Pancreas (tissue), 10 donors: ENCODE data around the gene AUTS2. TPM values are rescaled to one million over a fixed set of nuclear protein-coding genes. Genes with fewer than 3 reads are reported as not detected.

Experiments used
- ATAC-seq, 4 donors: fragments of 200-7000 bp; cut with Tn5 transposase; one replicate each; pipeline versions ENCODE4 v1.8.0 to v1.9.1; 2020; ENCODE audit warnings: mild to moderate bottlenecking in 4 of 4, moderate library complexity in 4 of 4
- DNase-seq, 6 donors: peaks; one replicate each; pipeline ENCODE4 v3.0.0-alpha.2; 2020
- FAIRE-seq: peaks from 2 replicates; lab custom pipeline; 2012; peaks lifted over from hg19 to GRCh38; lab: Jason Lieb, UNC
- H3K27ac ChIP-seq, 4 donors: fragments of 200-600 bp; sonication (generic); 1 replicate in 3 of 4; 2 replicates in 1 of 4; pipeline versions ENCODE4 v1.5.0 to v1.8.0; 2020
- H3K27me3 ChIP-seq, 4 donors: fragments of 200-600 bp; one replicate each; pipeline ENCODE4 v1.8.0; 2021
- H3K36me3 ChIP-seq, 3 donors: fragments of 200-600 bp; sonication (generic) in 1 of 3; one replicate each; pipeline versions ENCODE4 v1.5.0 to v1.8.0; 2020 to 2021
- H3K4me1 ChIP-seq, 3 donors: fragments of 200-600 bp; one replicate each; pipeline ENCODE4 v1.8.0; 2021
- H3K4me3 ChIP-seq, 4 donors: fragments of 200-600 bp; sonication (generic) in 2 of 4; one replicate each; pipeline versions ENCODE4 v1.5.0 to v1.8.0; 2020 to 2021
- H3K9me3 ChIP-seq, 4 donors: fragments of 200-600 bp; one replicate each; pipeline ENCODE4 v1.8.0; 2021
- CTCF ChIP-seq, 4 donors: fragments of 200-600 bp; sonication (generic) in 3 of 4; IDR thresholded peaks; one replicate each; pipeline versions ENCODE4 v1.5.0 to v1.8.0; 2021; ENCODE audit warnings: antibody characterized with exemption in 4 of 4
- WGBS, 2 donors: extraction: QIAGEN DNeasy Blood & Tissue Kit; methylation state at CpG; one replicate each; pipeline ENCODE4 v1.1.7; 2013; 5-methylcytosine and 5-hydroxymethylcytosine counted together
- intact Hi-C, 3 donors: fragments of 100-400 bp; cut with DNase I; formaldehyde crosslinking; loops; one replicate each; pipeline versions ENCODE4 v1.11.1 to v1.14.2; 2022
- polyA plus RNA-seq, 2 donors: library from polyadenylated mRNA; stranded (reverse); fragments of 200-250 nt; gene quantifications; one replicate each; pipeline ENCODE4 v1.2.3, GENCODE V29; 2013
- total RNA-seq, 6 donors: library from RNA; stranded (reverse); fragmentation: NEBNext Ultra II Directional in 4 of 6; extraction: Animal tissue kit (Norgen Biotek cat#: 25700) in 4 of 6; gene quantifications; one replicate each; pipeline versions ENCODE4 v1.2.1 to v1.2.4, GENCODE V29; 2021 to 2023
- donor health status: healthy with polysubstance abuse.
- donor health status: DM: no; HTN: no; CAD: no; lungs with moderate emphysema.
- donor health status: DM: no; HTN: no; CAD: no.
- donor health status: control.
- donor health status: control.
- donor health status: Bipolar disorder and iron deficiency.
- donor health status: DM: yes; HTN: yes; CAD: no.
- donor health status: DM: no; HTN: no; CAD: no.
- donor health status: DM: no; HTN: no; CAD: no.
- donor health status: DM: yes; HTN: yes; CAD: no.

Gene AUTS2
- total and polyA plus RNA-seq, 8 donors = 5.8 to 16.8 (median 9.9) TPM

DNA sequence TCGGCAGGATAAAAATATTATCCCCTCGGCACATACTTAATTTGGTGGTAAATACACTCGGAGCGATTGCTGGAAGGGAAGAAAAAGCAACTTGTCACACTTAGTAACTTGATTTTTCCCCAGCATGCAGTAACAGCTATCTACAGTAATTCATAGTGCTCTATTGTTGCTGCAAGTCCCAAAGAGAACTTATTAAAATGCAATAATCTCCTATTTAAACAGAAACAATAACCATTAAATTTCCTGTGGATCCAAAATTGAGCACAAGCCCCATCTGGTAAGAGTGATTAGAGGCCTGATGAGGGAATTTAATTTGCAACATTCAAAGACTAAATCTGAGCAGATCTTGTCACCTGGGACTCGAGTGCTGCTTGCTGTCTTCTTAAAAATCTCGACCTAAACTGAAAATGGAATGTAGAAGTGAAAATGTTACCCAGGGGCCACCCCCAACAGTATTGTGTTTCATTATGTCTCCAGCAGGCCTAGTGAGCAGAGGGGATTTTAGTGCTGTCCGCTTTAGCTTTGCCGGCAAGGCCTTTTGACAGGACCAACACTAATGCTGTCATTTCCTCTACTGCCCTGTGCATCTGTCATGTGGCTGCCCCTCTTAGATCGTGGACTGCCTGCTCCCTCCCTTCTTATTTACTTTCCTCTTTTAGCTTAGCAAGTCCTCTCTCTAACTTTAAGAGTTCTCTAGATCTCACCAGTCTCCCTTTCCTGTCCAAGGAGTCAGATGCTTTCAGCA is 639.7 kb downstream of the AUTS2 start:
- 71 to 73% methylated on average over 9 of the region's 9 CpGs for WGBS, 2 donors
- H3K4me1 ChIP-seq = no peaks in the 10 kb centered on the region
- no peak overlapping the region for H3K27ac ChIP-seq
- no peak for FAIRE-seq
- no peaks in the 10 kb centered on the region for H3K27me3 ChIP-seq
- no peak for TF ChIP-seq CTCF (IDR thresholded peaks at IDR 0.05)
- no peaks in the 10 kb centered on the region for H3K36me3 ChIP-seq
- H3K9me3 ChIP-seq = no peaks in the 10 kb centered on the region
- no peak for DNase-seq
- ATAC-seq = no peak
- H3K4me3 ChIP-seq = no peak overlapping the region
- intact Hi-C loops = no loop called here

DNA sequence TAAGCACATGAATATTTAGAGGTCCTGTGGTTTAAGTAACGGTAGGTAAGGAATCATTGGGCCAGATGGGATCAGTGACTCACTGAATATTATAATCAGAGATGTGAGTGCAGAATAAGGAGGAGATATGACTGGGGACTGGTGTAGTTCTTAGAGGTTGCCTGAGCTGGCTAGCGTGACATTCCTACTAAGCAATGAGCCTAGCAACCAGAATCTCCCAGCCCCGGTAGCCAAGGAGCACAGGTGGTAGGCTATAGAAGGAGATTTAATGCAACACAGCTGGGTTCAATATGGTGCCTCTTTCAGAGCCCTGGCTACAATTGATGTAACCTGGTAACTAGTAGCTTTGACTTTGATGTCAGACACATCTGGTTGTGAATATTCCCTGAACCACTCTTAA is 641.6 kb downstream of the AUTS2 start:
- no peak for ATAC-seq
- Histone ChIP-seq H3K27ac (no peak overlapping the region), H3K27me3 (no peaks in the 10 kb centered on the region), H3K4me3 (no peak overlapping the region), H3K4me1 (no peaks in the 10 kb centered on the region), H3K9me3 (no peaks in the 10 kb centered on the region), H3K36me3 (no peaks in the 10 kb centered on the region)
- intact Hi-C loops = no loop called here
- 92 to 97% methylated on average over 3 of the region's 3 CpGs for WGBS, 2 donors
- DNase-seq = no peak
- no peak for FAIRE-seq
- TF ChIP-seq CTCF (IDR thresholded peaks at IDR 0.05) = no peak

GRCh38 chr7:70240873-70241272 is 642.6 kb downstream of the AUTS2 start:
- H3K4me3 ChIP-seq = no peak overlapping the region
- no peak for TF ChIP-seq CTCF (IDR thresholded peaks at IDR 0.05)
- WGBS, 2 donors = 86 to 93% methylated on average over 2 of the region's 2 CpGs
- ATAC-seq (no peak), DNase-seq (no peak), FAIRE-seq (no peak)
- no peaks in the 10 kb centered on the region for H3K4me1 ChIP-seq
- H3K9me3 ChIP-seq = no peaks in the 10 kb centered on the region
- intact Hi-C loops = no loop called here
- no peaks in the 10 kb centered on the region for H3K27me3 ChIP-seq
- H3K27ac ChIP-seq = no peak overlapping the region
- H3K36me3 ChIP-seq = no peaks in the 10 kb centered on the region

- Histone ChIP-seq H3K4me1 (no peaks in the 10 kb centered on the region), H3K9me3 (no peaks in the 10 kb centered on the region), H3K4me3 (no peak overlapping the region), H3K27me3 (no peaks in the 10 kb centered on the region), H3K36me3 (no peaks in the 10 kb centered on the region), H3K27ac (no peak overlapping the region)
- 63 to 79% methylated on average over 2 of the region's 2 CpGs for WGBS, 2 donors
- no peak for DNase-seq
- no peak for FAIRE-seq
- ATAC-seq = no peak
- intact Hi-C loops = no loop called here
- no peak for TF ChIP-seq CTCF (IDR thresholded peaks at IDR 0.05)
These were observed 643.4 kb downstream of the AUTS2 start for GRCh38 chr7:70241536-70242175.

DNA sequence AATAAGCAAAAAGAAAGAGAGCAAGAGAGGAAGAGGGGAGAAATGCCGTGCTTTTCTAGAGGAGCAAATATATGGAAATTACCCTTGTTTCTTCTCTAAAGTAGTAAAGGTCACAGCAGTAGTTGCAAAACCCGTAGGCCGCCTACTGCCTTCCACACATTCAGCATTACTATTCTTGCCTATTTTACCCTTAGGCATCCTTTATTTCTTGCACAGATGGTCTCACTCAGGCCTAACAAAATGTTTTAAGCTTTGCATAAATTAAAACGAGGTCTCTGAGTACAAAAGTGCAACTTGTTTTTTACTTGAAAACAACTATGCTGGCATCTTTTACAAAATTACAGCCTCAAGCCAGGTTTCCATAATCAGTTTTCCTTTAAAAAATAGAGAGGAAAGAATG is 644.6 kb downstream of the AUTS2 start:
- H3K27me3 ChIP-seq = no peaks in the 10 kb centered on the region
- no peak overlapping the region for H3K4me3 ChIP-seq
- TF ChIP-seq CTCF (IDR thresholded peaks at IDR 0.05) = no peak
- ATAC-seq (no peak), FAIRE-seq (no peak), DNase-seq (no peak)
- 79 to 88% methylated on average over 4 of the region's 4 CpGs for WGBS, 2 donors
- H3K27ac ChIP-seq = no peak overlapping the region
- H3K36me3 ChIP-seq = no peaks in the 10 kb centered on the region
- no peaks in the 10 kb centered on the region for H3K4me1 ChIP-seq
- intact Hi-C loops = no loop called here
- no peaks in the 10 kb centered on the region for H3K9me3 ChIP-seq
